ENCODE results near the gene NMNAT2. TPM values are rescaled to one million over a fixed set of nuclear protein-coding genes. Genes with fewer than 3 reads are reported as not detected.

NMNAT2 gene
- total RNA-seq, 1 experiment from 2014 or later = 4.7 TPM

- no peaks in the 10 kb centered on the region for H3K9me3 Mint-ChIP-seq (ENCODE audit: unreplicated experiment)
- H3K27ac Mint-ChIP-seq (ENCODE audit: low read depth, unreplicated experiment) = peak overlapping the region; percentile 60
- peaks cover 6% of the 10 kb centered on the region for H3K36me3 Mint-ChIP-seq (ENCODE audit: insufficient read depth, unreplicated experiment)
- TF ChIP-seq CTCF (IDR thresholded peaks at IDR 0.05; ENCODE audit: unreplicated experiment) = no peak
- no peaks in the 10 kb centered on the region for H3K27me3 Mint-ChIP-seq (ENCODE audit: insufficient read depth, unreplicated experiment)
- POLR2A ChIA-PET = interaction anchor here (0.6 to 7.2 kb wide), 25 partner anchors 9 to 1343 kb away, joined by 3 to 94 read pairs (median 5); no protein-coding TSS in a partner anchor
- intact Hi-C loops (cut with micrococcal nuclease) = loop anchor here (1.0 to 5.0 kb wide), 10 partner anchors 37 to 636 kb away; partner anchors contain the start of gene LAMC2
- no TSS peak for BruUV-seq (replicated peaks)
- CTCF ChIA-PET = interaction anchor here (0.6 to 9.4 kb wide), 48 partner anchors 9 to 411 kb away, joined by 3 to 253 read pairs (median 5); partner anchors contain the start of gene LAMC2
- H3K4me1 Mint-ChIP-seq (ENCODE audit: insufficient read depth, unreplicated experiment) = peaks cover 56% of the 10 kb centered on the region
- H3K4me3 Mint-ChIP-seq (ENCODE audit: unreplicated experiment) = no peak overlapping the region
- DNase-seq (ENCODE audit: unreplicated experiment) = peak; percentile 96
Observed at GRCh38 chr1:183281039-183281438, 137.1 kb downstream of the NMNAT2 start.

- Mint-ChIP-seq H3K27ac (ENCODE audit: low read depth, unreplicated experiment) (peak overlapping the region; percentile 88), H3K9me3 (ENCODE audit: unreplicated experiment) (no peaks in the 10 kb centered on the region), H3K4me3 (ENCODE audit: unreplicated experiment) (peak overlapping the region; percentile 27), H3K27me3 (ENCODE audit: insufficient read depth, unreplicated experiment) (no peaks in the 10 kb centered on the region), H3K4me1 (ENCODE audit: insufficient read depth, unreplicated experiment) (peaks cover 56% of the 10 kb centered on the region), H3K36me3 (ENCODE audit: insufficient read depth, unreplicated experiment) (peaks cover 6% of the 10 kb centered on the region)
- no TSS peak for BruUV-seq (replicated peaks)
- no peak for TF ChIP-seq CTCF (IDR thresholded peaks at IDR 0.05; ENCODE audit: unreplicated experiment)
- peak; percentile 99 for DNase-seq (ENCODE audit: unreplicated experiment)
- intact Hi-C loops (cut with micrococcal nuclease) = loop anchor here (2.0 to 5.0 kb wide), 2 partner anchors 93 to 637 kb away; partner anchors contain the start of gene LAMC2
- CTCF ChIA-PET = interaction anchor here (0.6 to 9.4 kb wide), 22 partner anchors 10 to 340 kb away, joined by 3 to 253 read pairs (median 5); partner anchors contain the start of gene LAMC2
- POLR2A ChIA-PET = interaction anchor here (0.6 to 7.2 kb wide), 29 partner anchors 9 to 1238 kb away, joined by 3 to 94 read pairs (median 7); partner anchors contain the start of genes LAMC2 and SMG7
Observed at GRCh38 chr1:183279835-183280234, 138.3 kb downstream of the NMNAT2 start.

GRCh38 chr1:183278739-183279591, 139.2 kb downstream of the NMNAT2 start:
- BruUV-seq (replicated peaks) = no TSS peak
- peak; percentile 91 for DNase-seq (ENCODE audit: unreplicated experiment)
- POLR2A ChIA-PET = interaction anchor here (0.7 to 7.2 kb wide), 24 partner anchors 8 to 317 kb away, joined by 3 to 94 read pairs (median 11); partner anchors contain the start of genes LAMC2 and SMG7
- no peak for TF ChIP-seq CTCF (IDR thresholded peaks at IDR 0.05; ENCODE audit: unreplicated experiment)
- Mint-ChIP-seq H3K9me3 (ENCODE audit: unreplicated experiment) (no peaks in the 10 kb centered on the region), H3K27me3 (ENCODE audit: insufficient read depth, unreplicated experiment) (no peaks in the 10 kb centered on the region), H3K27ac (ENCODE audit: low read depth, unreplicated experiment) (peak overlapping the region; percentile 88), H3K36me3 (ENCODE audit: insufficient read depth, unreplicated experiment) (peaks cover 6% of the 10 kb centered on the region), H3K4me1 (ENCODE audit: insufficient read depth, unreplicated experiment) (peaks cover 57% of the 10 kb centered on the region), H3K4me3 (ENCODE audit: unreplicated experiment) (peak overlapping the region; percentile 9)
- intact Hi-C loops (cut with micrococcal nuclease) = no loop called here
- CTCF ChIA-PET = interaction anchor here (0.6 to 9.4 kb wide), 18 partner anchors 13 to 341 kb away, joined by 3 to 253 read pairs (median 5); no protein-coding TSS in a partner anchor

Data from MCF 10A (cell line).